KMS-11 (cell line): ENCODE data around the gene HECW1.
"Not testable (repeated sequence)": the region's sequence is repeated elsewhere in the genome, so short reads cannot be mapped to it uniquely, and the experiment has no call there.

Experiments used
- H2AFZ ChIP-seq: fragments of 200-600 bp; sonication (generic); 2 replicates; pipeline ENCODE4 v1.6.1; 2016; ENCODE audit warnings: antibody characterized with exemption, mixed run types, low read depth
- H3K27ac ChIP-seq: fragments of 200-600 bp; sonication (generic); 2 replicates; pipeline ENCODE4 v1.6.1; 2016; ENCODE audit warnings: mild to moderate bottlenecking, mixed run types
- H3K27me3 ChIP-seq: fragments of 200-600 bp; sonication (generic); 2 replicates; pipeline ENCODE4 v1.6.1; 2017; ENCODE audit warnings: mild to moderate bottlenecking, low read depth, mixed run types, moderate library complexity; ENCODE audit not compliant: insufficient read depth
- H3K36me3 ChIP-seq: fragments of 200-600 bp; sonication (generic); 2 replicates; pipeline ENCODE4 v1.6.1; 2017; ENCODE audit warnings: mild to moderate bottlenecking, mixed run types; ENCODE audit not compliant: insufficient read depth
- H3K4me1 ChIP-seq: fragments of 200-600 bp; sonication (generic); 2 replicates; pipeline ENCODE4 v1.6.1; 2016; ENCODE audit warnings: mild to moderate bottlenecking, low read depth, mixed run types; ENCODE audit not compliant: poor library complexity, severe bottlenecking
- H3K4me2 ChIP-seq: fragments of 200-600 bp; sonication (generic); 2 replicates; pipeline ENCODE4 v1.7.0; 2016; ENCODE audit warnings: mild to moderate bottlenecking, mixed run types
- H3K4me3 ChIP-seq: fragments of 200-600 bp; sonication (generic); IDR thresholded peaks from 2 replicates; pipeline ENCODE4 v1.6.1; 2017; ENCODE audit warnings: low read depth, low read length, mixed read lengths; ENCODE audit not compliant: insufficient read depth
- H3K79me2 ChIP-seq: fragments of 200-600 bp; sonication (generic); 2 replicates; pipeline ENCODE4 v1.6.1; 2016; ENCODE audit warnings: low read depth, mixed run types; ENCODE audit not compliant: insufficient read depth
- H3K9ac ChIP-seq: fragments of 200-600 bp; sonication (generic); 2 replicates; pipeline ENCODE4 v1.6.1; 2016; ENCODE audit warnings: mild to moderate bottlenecking, mixed run types
- H4K20me1 ChIP-seq: fragments of 200-600 bp; sonication (generic); 2 replicates; pipeline ENCODE4 v1.6.1; 2016; ENCODE audit warnings: mild to moderate bottlenecking, mixed run types; ENCODE audit not compliant: insufficient read depth
- CTCF ChIP-seq: fragments of 200-600 bp; sonication (generic); conservative IDR thresholded peaks from 2 replicates; pipeline ENCODE4 v1.6.1; 2017; ENCODE audit warnings: low read depth, mild to moderate bottlenecking, antibody characterized with exemption, low read length, moderate library complexity, mixed read lengths

HECW1 gene

GRCh38 chr7:43341132-43341531, 228.7 kb downstream of the HECW1 start:
- H4K20me1 ChIP-seq: no peaks in the 10 kb centered on the region
- no peaks in the 10 kb centered on the region for H3K79me2 ChIP-seq
- H2AFZ ChIP-seq: no peak overlapping the region
- no peak overlapping the region for H3K4me2 ChIP-seq
- no peak overlapping the region for H3K9ac ChIP-seq
- no peaks in the 10 kb centered on the region for H3K4me1 ChIP-seq
- no peak overlapping the region for H3K27ac ChIP-seq
- H3K36me3 ChIP-seq: no peaks in the 10 kb centered on the region
- no peak overlapping the region for H3K4me3 ChIP-seq
- TF ChIP-seq CTCF: no peak
- no peaks in the 10 kb centered on the region for H3K27me3 ChIP-seq

DNA sequence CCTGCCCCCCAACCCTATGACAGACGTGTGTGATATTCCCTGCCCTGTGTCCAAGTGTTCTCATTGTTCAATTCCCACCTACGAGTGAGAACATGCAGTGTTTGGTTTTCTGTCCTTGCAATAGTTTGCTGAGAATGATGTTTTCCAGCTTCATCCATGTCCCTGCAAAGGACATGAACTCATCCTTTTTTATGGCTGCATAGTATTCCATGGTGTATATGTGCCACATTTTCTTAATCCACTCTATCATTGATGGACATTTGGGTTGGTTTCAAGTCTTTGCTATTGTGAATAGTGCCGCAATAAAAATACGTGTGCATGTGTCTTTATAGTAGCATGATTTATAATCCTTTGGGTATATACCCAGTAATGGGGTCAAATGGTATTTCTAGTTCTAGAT, 231.0 kb downstream of the HECW1 start:
- not testable (repeated sequence) for H3K4me2 ChIP-seq, H3K9ac ChIP-seq, H3K4me1 ChIP-seq, H3K27ac ChIP-seq, H3K27me3 ChIP-seq, H3K36me3 ChIP-seq, H2AFZ ChIP-seq, H3K4me3 ChIP-seq, H3K79me2 ChIP-seq, H4K20me1 ChIP-seq

GRCh38 chr7:43345696-43346095, 233.2 kb downstream of the HECW1 start:
- H2AFZ ChIP-seq, H3K27ac ChIP-seq, H3K4me3 ChIP-seq, H3K9ac ChIP-seq, H4K20me1 ChIP-seq, H3K4me1 ChIP-seq, H3K4me2 ChIP-seq, H3K79me2 ChIP-seq, H3K27me3 ChIP-seq, H3K36me3 ChIP-seq: not testable (repeated sequence)

DNA sequence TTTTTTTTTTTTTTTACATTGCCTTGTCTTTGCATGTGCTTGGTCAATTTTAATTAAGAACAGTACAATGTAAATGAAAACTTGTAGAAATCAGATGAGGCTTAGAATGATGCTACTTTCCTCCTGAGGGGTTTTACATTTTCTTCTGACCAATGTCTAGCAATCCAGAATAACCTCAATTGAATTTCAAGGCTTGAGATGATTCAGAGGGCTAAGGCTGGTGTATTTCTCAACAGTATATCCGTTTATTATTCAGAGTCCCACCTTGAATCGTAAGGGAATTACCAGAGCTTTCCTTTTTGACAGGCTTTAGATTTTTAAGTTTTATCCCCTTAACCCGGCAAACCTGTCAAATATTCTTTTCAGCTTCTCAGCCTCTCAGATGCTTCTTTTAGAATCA, 239.2 kb downstream of the HECW1 start:
- no peaks in the 10 kb centered on the region for H3K36me3 ChIP-seq
- H3K4me3 ChIP-seq: no peak overlapping the region
- no peaks in the 10 kb centered on the region for H3K79me2 ChIP-seq
- H2AFZ ChIP-seq: no peak overlapping the region
- H4K20me1 ChIP-seq: no peaks in the 10 kb centered on the region
- H3K27ac ChIP-seq: no peak overlapping the region
- no peak overlapping the region for H3K4me2 ChIP-seq
- H3K4me1 ChIP-seq: no peaks in the 10 kb centered on the region
- H3K9ac ChIP-seq: no peak overlapping the region
- H3K27me3 ChIP-seq: no peaks in the 10 kb centered on the region
- TF ChIP-seq CTCF: no peak

DNA sequence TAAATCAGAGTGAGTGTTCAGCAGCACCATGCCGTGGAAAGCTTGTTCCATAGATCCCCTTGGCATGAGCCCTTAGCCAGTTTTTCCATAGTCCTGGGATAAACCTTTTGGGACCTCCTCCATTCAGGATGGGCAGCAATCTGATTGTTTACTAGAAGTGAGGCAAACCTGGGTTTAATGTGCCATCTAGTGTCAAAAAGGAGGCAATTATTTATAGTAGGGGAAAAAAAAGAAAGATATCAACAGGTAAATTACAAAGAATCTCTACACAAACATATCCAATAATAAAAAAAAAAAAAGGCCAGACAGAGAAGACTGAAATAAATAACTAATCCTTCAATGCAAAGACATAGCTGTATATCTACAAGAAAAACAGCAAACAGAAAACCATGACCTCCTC, 241.5 kb downstream of the HECW1 start:
- Histone ChIP-seq H3K27me3 (no peaks in the 10 kb centered on the region), H3K9ac (no peak overlapping the region), H3K79me2 (no peaks in the 10 kb centered on the region), H2AFZ (no peak overlapping the region), H3K27ac (no peak overlapping the region), H3K4me2 (no peak overlapping the region), H4K20me1 (no peaks in the 10 kb centered on the region), H3K4me1 (no peaks in the 10 kb centered on the region), H3K36me3 (no peaks in the 10 kb centered on the region), H3K4me3 (no peak overlapping the region)
- TF ChIP-seq CTCF: peak; percentile 49
